Measurements from ENCODE around the gene SLC51B.

- TF ChIP-seq CTCF (IDR thresholded peaks at IDR 0.05) (no peak), NR3C1 (IDR thresholded peaks at IDR 0.05) (no peak), REST (IDR thresholded peaks at IDR 0.05) (no peak), JUNB (IDR thresholded peaks at IDR 0.05) (no peak), RNF2 (IDR thresholded peaks at IDR 0.05; ENCODE audit: borderline replicate concordance, low read depth) (no peak)
Measured at GRCh38 chr15:65044724-65045481, at the start of gene SLC51B.
